DND-41 (cell line): ENCODE results near the gene MYH9.

Source experiments
- EZH2 ChIP-seq: IDR thresholded peaks from 3 replicates; pipeline ENCODE4 v1.6.1; 2012; ENCODE audit warnings: borderline replicate concordance, low read depth, mild to moderate bottlenecking, moderate library complexity, low read length, inconsistent platforms; ENCODE audit not compliant: severe bottlenecking
- TF ChIP-seq, protein P1 (sequence below): IDR thresholded peaks from 2 replicates; pipeline ENCODE4 v1.5.1; 2012; ENCODE audit warnings: borderline replicate concordance, low read length, moderate library complexity, mild to moderate bottlenecking; ENCODE audit not compliant: poor library complexity, severe bottlenecking; ENCODE audit errors: extremely low read depth

- TF ChIP-seq, protein P1, sequence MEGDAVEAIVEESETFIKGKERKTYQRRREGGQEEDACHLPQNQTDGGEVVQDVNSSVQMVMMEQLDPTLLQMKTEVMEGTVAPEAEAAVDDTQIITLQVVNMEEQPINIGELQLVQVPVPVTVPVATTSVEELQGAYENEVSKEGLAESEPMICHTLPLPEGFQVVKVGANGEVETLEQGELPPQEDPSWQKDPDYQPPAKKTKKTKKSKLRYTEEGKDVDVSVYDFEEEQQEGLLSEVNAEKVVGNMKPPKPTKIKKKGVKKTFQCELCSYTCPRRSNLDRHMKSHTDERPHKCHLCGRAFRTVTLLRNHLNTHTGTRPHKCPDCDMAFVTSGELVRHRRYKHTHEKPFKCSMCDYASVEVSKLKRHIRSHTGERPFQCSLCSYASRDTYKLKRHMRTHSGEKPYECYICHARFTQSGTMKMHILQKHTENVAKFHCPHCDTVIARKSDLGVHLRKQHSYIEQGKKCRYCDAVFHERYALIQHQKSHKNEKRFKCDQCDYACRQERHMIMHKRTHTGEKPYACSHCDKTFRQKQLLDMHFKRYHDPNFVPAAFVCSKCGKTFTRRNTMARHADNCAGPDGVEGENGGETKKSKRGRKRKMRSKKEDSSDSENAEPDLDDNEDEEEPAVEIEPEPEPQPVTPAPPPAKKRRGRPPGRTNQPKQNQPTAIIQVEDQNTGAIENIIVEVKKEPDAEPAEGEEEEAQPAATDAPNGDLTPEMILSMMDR, result no peak
- no peak for TF ChIP-seq EZH2
These were observed 24.8 kb downstream of the MYH9 start for GRCh38 chr22:36362932-36363331.
